T follicular helper cell (primary cell): ENCODE data around the gene MCM8.

Experiments used
- DNase-seq: peaks from one replicate; pipeline ENCODE4 v3.0.0-alpha.2; 2020; ENCODE audit warnings: low read depth

MCM8 gene

DNA sequence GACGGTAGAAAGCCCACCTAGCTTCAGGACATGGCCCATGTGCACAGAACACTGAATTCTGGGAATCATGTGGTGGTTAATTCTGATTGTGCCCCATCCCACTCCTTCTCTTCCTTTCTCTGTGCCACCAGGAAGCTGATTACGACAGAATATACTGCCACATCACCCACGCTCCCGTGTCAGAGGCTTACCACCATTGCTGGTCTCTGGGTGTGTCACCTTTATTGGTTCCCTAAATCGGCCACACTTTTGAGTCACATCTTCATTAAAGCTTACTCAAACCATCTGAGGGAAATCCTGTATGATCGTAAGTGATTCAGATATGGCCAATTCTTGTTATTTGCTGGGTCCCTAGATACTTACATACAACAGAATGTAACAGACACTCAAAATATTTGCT is 3.2 kb upstream of the MCM8 start:
- no peak for DNase-seq

DNA sequence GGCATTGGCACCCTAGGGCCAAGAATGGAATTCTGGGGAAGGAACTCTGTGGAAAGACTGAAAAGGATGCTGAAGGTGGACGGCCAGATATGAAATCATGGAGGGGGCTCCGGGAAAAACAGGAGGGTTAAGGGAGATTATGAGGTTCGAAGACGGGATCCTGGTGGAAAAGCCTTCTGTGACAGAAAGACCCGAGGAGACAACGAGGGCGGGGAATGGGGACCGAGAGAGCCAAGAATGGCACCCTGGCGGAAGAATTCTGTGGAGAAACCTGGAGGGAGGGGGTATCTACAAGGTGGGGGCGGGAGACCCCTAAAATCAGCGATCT is 545 bp upstream of the MCM8 start:
- DNase-seq = no peak

DNA sequence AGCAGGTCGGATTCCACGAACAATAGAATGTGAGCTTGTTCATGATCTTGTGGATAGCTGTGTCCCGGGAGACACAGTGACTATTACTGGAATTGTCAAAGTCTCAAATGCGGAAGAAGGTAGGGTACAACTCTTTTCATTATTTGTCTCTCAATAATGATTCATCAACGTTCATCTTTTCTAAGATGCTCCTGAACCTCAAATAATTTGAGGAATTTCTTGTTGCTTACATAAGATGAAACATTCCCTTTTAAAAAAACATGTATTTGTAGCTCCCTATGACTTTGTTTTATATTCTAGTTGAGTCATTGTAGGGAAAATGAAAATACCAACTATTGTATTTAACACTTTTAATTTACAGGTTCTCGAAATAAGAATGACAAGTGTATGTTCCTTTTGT is 17.0 kb downstream of the MCM8 start:
- DNase-seq = no peak

DNA sequence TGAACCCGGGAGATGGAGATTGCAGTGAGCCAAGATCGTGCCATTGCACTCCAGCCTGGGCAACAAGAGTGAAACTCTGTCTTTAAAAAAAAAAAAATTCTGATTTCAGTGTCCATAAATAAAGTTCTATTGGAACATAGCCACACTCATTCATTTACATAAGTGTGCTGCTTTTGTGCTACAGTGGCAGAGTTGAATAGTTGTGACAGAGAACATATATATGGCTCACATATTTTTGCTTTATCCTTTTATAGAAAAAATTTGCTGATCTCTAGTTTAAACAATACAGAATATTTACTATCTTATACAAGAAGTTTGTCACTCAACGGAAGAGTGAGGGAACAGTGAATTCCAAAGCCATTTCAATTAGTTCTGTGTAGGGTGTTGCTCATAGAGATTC is 18.0 kb downstream of the MCM8 start:
- no peak for DNase-seq

DNA sequence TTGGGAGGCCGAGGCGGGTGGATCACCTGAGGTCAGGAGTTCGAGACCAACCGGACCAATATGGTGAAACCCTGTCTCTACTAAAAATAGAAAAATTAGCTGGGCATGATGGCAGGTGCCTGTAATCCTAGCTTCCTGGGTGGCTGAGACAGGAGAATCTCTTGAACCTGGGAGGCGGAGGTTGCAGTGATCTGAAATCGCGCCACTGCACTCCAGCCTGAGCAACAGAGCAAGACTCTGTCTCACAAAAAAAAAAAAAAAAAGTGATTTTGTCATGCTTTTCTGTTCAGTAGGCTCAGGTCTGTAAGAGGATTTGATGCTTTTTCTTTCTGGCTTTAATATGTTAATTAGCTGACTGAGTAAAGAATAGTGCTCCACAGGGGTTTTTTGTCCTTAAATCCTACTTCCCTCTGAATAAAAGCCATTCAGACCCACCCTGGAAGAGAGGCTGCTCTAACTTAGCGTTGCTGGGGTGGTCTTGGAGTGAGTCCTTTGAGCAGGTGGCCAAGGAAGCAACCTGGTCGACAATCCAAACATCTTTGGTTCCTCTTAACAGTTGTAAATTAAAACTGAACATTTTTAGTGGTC is 19.0 kb downstream of the MCM8 start:
- DNase-seq = no peak

DNA sequence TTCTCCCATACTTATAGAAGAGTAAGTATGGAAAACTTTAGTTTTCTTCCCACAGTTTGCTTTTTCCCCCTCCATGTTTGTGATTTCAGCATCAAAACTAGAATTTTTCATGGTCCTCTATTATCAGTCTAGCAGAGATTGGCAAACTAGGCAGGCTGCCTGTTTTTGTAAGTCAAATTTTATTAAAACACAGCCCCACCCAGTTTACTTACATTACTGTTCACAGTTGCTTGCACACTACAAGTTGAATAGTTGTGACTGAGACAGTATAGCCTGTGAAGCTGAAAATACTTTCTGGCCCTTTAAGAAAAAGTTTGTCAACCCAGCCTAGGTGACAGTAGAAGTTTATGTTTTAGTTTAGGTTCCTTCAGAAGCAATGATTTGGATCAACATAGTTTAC is 19.5 kb downstream of the MCM8 start:
- DNase-seq = no peak

DNA sequence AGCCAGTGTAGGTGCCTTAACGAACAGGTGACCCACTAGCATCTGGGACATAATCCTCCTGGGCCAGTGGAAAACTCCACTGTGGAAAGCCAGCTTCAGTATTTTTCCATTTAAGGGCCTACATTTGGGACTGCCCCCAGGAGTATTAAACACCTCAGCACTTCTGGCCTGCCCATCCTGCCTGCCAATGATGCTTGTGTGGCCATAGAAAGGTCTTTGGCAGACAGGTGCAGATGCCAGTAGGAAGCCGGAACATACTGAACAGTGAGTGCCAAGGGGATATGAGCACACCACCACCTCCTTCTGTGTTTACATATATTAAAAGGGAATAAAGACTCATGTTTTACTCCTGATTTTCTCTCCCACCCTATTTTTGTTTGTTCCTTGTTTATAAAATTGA is 19.9 kb downstream of the MCM8 start:
- DNase-seq = no peak

DNA sequence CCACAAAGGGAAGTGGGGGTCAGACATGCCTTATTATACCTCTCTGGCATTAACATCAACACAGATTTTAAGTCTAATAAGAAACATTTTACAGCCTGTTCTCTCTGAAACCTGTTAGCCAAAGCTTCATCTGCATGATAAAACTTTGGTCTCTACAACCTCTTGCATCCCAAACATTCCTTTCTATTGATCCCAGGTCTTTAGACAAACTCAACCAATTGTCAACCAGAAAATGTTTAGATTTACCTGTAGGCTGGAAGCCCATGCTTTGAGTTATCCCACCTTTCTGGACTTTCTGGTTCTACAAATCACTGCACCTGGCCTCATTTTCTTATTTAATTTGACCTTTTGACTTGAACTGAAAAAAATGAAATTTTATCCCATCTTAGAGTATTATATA is 20.8 kb downstream of the MCM8 start:
- DNase-seq = no peak

DNA sequence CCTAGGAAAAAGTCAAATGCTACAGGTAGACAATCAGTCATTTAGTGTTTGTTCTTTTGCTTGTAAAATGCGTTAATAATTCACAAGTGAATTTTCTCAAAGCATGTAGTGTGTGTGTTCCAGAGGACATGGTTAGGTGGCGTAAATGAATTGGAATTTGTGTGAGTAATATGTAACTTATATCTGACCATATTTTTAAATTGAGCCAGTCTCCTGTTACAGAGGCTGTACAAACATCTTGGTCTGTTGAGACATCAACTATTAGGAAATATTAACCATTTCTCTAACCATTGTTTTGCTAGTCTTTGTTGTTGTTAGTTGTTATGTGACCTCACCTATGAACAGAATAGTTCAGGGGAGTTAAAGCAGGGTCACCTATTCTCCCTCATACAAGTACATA is 22.7 kb downstream of the MCM8 start:
- DNase-seq = no peak

DNA sequence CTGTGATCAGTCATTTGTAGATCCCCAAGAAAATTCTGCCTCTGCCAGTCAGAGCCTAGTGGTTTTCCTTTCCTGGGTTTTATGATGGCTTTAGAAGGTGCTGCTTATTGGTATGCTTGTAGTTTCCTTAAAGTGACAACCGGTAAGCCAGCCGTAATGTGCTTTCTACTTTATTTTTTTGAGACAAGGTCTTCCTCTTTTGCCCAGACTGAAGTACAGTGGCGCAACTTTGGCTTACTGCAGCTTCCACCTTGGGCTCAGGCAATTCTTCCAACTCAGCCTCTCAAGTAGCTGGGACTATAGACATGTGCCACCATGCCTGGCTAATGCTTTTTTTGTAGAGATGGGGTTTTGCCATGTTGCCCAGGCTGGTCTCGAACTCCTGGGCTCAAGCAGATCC is 23.5 kb downstream of the MCM8 start:
- DNase-seq = no peak

DNA sequence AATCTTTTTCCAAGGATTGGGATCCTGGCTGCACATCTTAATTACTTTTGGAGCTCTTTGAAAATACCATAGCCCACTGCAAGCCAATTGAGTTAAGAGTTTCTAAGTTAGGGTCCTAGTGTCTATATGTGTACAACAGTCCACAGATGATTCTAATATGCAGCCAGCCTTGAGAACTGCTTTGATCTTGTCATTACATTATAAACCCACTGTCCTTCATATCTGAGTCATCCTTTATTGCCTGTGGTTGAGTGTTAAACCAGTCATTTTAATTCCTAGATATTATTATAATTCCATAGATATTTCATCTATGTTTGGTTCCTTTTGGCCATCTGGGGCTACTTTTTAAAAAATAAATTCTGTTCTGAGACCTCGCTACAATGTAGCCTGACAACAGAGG is 24.1 kb downstream of the MCM8 start:
- no peak for DNase-seq

DNA sequence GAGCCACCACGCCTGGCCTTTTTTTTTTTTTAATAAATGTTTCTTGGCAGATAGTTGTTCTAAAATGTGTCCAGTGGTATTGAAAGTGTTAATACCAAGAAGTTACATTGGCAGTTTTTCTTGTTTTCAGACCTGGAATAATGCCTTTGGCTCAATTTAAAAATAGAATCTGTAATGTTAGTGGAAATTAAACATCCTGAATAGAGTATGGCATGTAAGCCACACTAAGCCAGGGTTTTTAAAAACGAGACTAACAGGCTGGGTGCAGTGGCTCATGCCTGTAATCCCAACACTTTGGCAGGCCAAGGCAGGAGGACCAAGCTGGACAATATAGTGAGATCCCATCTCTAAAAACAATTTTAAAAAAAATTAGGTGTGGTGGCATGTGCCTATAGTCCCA is 25.3 kb downstream of the MCM8 start:
- DNase-seq = no peak

DNA sequence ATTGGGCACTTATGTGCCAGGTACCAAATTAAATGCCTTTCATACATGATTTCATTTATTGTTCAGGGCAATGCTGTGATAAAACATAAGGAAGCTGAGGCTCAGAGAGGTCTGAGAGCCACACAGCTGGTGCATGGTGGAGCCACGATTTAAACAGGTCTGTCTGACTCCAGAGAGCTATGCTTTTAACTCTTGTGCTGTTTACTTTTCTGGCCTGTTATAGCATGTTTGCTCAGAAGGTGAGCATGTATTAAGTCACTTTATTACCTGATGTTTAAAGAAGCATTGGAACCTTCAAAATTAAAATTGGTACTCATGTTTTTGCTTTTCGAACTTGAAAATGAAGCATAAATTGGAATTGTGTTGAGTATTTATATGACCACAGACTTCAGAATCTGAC is 26.8 kb downstream of the MCM8 start:
- no peak for DNase-seq

DNA sequence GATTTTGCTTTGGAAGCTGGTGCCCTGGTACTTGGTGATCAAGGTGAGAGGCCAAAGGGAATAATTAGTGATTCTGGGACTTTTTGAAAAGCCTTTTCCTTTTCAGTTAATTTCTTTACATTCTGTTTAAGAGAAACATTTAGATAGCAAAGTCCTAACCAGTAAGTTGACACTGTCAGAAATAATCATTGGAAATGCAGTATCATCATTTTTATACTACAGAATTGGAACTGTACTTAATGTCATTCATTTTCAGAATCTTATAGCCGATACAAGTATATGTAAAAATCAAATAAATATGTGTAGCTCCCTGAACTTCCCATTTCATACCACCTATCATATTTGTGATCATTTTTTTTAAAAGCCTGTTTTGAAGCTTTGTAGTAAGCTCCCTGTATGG is 27.5 kb downstream of the MCM8 start:
- DNase-seq = no peak

DNA sequence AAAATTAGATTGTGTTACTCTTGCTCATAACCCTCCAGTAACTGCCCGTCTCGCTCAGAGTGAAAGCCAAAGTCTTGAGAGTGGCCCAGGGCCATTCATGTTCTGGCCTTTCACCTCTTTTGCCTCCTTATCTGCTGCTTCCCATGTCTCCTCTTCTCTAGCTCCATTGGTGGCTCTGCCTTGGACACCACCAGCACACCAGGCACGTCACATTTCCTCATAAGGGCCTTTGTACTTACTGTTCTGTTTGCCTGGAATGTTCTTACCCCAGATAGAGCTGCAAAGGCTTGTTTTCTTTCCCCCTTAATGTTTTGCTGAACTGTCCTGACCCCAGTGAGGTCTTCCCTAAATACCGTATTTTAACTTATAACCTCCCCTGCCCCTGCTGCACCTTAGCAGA is 29.3 kb downstream of the MCM8 start:
- no peak for DNase-seq

DNA sequence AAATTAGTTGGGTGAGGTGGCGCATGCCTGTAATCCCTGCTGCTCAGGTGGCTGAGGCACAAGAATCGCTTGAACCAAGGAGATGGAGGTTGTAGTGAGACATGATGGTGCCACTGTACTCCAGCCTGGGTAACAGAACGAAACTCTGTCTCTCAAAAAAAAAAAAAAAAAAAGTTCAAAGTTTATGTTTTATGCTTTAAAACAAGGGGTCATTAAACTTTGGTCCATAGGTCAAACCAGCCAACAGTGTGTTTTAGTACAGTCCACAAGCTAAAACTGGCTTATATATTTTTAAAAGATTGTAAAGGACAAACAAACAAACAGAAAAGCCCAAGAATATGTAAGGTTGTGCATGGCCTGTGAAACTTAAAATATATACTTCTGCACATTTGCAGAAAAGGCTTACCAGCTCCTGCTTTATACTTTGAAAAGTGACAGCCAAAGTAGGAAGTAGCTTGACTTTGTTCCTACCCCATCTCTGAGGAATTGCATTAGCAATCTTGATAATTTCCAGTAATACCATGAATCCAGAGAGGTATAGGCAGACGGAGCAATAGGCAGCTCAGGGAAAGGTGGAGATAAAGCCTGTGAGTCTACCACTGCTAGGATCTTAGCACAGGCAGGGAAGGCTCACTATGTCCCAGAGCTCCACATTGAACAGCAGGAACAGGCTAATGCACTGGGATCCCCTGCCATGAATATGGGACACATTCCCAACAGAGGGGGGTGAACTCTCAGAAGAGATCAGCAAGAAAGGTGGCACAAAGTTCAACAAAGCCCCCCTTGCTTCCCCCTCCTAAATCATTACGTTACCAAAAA is 30.5 kb downstream of the MCM8 start:
- DNase-seq = no peak

DNA sequence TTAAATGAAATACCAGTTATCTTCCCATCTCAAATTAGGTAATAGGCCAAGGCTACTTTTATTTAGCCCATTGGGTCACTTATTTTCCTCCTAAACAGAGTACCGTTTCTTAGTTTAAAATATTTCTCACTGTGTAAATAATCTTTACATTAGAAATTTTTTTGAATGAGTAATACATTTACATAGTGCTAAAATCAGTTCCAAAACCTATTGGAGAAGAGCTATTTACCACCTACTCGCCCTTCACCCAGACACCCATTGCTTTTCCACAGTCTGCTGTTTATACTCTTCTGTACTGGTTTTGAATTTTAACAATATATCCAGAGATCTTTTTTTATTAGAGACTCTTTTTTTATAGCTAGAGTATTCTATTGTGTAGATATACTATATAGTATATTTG is 36.9 kb downstream of the MCM8 start:
- no peak for DNase-seq

DNA sequence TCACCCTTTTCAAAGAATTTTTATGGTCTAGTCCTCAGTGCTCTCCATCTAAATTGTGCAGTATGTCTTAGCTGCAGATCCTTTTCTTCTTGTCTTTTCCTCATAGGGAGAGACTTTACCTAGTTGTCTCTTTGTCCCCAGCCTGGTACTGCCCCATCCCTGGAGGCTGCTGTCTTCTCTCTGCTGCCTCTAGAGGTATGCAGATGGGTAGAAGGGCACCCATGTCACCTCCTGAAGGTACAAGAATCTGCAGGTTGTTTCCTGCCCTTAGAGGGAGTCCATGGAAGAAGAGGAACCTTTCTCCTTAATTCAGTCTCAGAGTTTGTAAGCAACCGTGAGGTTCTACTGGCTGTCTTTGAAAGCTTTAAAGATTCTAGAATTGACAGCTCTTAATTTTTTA is 39.1 kb downstream of the MCM8 start:
- DNase-seq = no peak

DNA sequence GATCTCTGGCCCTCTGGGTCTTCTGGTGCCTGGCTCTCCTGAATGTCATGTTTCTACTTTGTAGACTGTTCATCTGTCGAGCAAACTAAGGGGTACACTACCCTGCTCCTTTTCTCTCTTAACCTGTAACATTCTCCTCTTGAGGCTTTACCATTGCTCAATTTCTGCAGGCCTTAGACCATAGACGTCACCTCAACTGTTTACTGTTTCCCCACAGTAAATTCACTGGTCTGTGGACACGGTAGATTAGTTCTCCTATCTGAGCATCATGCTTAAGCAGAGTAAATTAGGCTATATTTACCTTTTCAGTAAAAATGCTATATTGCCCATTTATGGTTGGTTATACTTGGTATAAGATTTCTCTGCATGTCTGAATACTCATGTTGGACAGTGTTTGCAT is 40.5 kb downstream of the MCM8 start:
- no peak for DNase-seq

DNA sequence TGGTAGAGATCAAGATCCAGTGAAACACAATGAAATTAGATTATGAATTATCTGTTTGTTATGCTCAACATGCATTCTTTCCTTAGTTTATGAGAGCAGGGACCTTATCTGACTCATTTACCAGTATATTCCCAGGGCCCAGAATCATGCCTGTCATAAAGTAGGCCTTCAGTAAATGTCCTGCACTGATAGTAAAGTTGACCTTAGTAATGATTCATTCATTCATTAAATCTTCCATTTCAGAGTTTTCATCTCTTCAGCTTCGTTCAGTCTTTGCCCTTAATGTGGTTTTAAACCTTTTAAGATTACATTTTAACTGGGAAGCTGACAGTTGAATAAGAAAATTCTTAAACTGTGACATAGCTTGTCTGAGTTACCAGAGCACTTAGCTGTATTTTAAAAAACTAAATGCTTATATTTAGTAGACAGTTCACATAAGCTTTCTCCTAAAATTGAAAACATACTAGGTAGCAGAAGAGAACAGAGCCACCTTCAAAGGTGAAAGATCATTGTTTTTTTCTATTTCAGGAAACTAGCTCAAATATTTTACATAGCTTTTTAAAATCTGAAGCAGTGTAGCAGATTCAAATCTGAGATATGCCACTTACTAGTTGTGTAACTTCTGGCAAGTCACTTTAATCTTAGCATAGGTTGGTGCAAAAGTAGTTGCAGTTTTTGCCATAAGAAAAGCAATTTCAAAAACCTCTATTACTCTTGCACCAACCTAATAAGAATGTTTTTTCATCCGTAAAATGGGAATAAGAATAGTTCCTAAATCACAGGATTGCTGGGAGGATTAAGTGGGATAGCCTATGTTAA is 41.4 kb downstream of the MCM8 start:
- no peak for DNase-seq

DNA sequence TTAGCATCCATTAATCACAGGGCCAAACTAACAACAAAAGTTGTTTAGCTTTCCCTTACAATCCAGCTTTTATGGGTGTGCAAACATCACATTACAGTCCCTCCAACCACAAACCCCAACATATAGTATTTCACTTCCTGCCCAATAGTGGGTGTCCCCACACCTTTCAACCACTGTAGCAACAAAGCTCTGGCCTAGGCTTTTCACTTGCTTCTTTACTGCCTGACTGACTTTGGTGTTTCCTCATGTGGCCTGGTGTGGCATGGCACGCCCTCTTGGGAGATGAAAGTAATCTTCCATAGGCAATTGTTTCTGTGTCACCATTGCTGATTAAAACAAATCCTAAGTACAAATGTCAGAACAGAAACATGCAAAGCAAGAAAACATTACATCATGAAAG is 46.3 kb downstream of the MCM8 start:
- no peak for DNase-seq

DNA sequence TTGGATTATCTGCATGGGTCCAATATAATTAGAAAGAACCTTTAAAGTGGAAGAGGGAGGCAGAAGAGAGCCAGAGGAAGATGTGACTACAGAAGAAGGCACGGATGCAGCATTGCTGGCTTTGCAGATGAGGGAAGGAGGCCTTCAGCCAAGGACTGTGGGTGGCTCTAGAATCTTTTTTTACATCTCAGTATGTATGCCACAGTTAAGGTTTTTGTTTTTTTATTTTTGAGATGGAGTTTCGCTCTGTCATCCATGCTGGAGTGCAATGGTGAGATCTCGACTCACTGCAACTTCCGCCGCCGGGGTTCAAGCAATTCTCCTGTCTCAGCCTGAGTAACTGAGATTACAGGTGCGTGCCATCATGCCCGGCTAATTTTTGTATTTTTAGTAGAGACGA is 49.3 kb downstream of the MCM8 start:
- DNase-seq = no peak

DNA sequence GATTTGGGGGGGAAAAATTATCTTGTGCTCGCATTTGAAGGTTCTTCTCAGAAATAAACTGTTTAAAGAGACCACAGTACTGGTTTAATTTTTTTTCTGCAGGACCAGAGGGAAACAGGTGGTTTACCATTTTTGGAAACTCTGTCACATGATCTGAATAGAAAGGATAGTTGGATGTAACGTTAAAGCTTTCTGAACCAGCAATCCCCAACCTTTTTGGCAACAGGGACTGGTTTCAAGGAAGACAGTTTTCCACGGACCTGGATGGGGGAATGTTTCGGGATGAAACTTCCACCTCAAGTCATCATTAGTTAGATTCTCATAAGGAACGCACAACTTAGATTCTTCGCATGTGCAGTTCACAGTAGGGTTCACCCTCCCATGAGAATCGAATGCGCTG is 50.4 kb downstream of the MCM8 start:
- no peak for DNase-seq

DNA sequence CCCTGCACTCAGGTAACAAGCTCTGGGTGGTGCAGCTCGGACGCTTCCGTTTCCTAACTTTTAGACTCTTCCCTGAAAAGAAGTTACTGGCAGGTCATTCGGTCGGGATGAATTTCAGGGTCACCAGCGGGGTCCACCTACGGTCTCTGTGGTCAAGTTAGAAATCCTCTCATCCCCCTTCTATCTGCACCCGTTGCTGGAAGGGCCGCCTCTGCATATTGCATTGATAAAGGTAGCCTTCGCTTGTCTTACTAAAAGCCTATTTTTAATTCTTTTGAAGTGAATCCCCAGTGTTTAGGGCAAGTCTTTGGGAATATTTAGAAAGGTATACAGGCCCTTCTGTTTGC is 56.1 kb downstream of the MCM8 start:
- no peak for DNase-seq
